Measurements from ENCODE around the gene POLL.

Gene POLL

GRCh38 chr10:101614663-101615524, 26.8 kb upstream of the POLL start:
- TF ChIP-seq CEBPB (IDR thresholded peaks at IDR 0.05) = no peak
- TF ChIP-seq EGR1 (IDR thresholded peaks at IDR 0.05) = no peak
- TF ChIP-seq TEAD4 (IDR thresholded peaks at IDR 0.05) = no peak
- TF ChIP-seq TCF12 (IDR thresholded peaks at IDR 0.05; ENCODE audit: low read depth) = no peak
- no peak for TF ChIP-seq CREB1 (IDR thresholded peaks at IDR 0.05; ENCODE audit: low read depth)
- TF ChIP-seq NFIC (IDR thresholded peaks at IDR 0.05) = no peak
- no peak for TF ChIP-seq EP300 (IDR thresholded peaks at IDR 0.05; ENCODE audit: borderline replicate concordance)
- TF ChIP-seq FOXM1 (IDR thresholded peaks at IDR 0.05; ENCODE audit: borderline replicate concordance, low read depth) = no peak
- TF ChIP-seq RAD21 (IDR thresholded peaks at IDR 0.05; ENCODE audit: low read depth) = no peak
- TF ChIP-seq TAF1 (IDR thresholded peaks at IDR 0.05; ENCODE audit: low read depth) = no peak

- no peak for TF ChIP-seq MAX (IDR thresholded peaks at IDR 0.05)
- no peak for TF ChIP-seq CEBPB (IDR thresholded peaks at IDR 0.05)
- TF ChIP-seq TEAD4 (IDR thresholded peaks at IDR 0.05) = no peak
- TF ChIP-seq TCF12 (IDR thresholded peaks at IDR 0.05; ENCODE audit: low read depth) = no peak
- no peak for TF ChIP-seq YY1 (IDR thresholded peaks at IDR 0.05; ENCODE audit: low read depth)
- no peak for TF ChIP-seq EGR1 (IDR thresholded peaks at IDR 0.05)
- TF ChIP-seq ZBTB7A (IDR thresholded peaks at IDR 0.05; ENCODE audit: low read depth) = no peak
- no peak for TF ChIP-seq FOXM1 (IDR thresholded peaks at IDR 0.05; ENCODE audit: borderline replicate concordance, low read depth)
- no peak for TF ChIP-seq NFIC (IDR thresholded peaks at IDR 0.05)
These were observed 25.6 kb upstream of the POLL start for GRCh38 chr10:101613646-101614045.

- no peak for TF ChIP-seq EGR1 (IDR thresholded peaks at IDR 0.05)
- no peak for TF ChIP-seq NFIC (IDR thresholded peaks at IDR 0.05)
- TF ChIP-seq CEBPB (IDR thresholded peaks at IDR 0.05) = no peak
- no peak for TF ChIP-seq FOXM1 (IDR thresholded peaks at IDR 0.05; ENCODE audit: borderline replicate concordance, low read depth)
- TF ChIP-seq YY1 (IDR thresholded peaks at IDR 0.05; ENCODE audit: low read depth) = no peak
- no peak for TF ChIP-seq REST (IDR thresholded peaks at IDR 0.05; ENCODE audit: low read depth)
- no peak for TF ChIP-seq ZBTB7A (IDR thresholded peaks at IDR 0.05; ENCODE audit: low read depth)
- no peak for TF ChIP-seq USF1 (IDR thresholded peaks at IDR 0.05)
- TF ChIP-seq CREB1 (IDR thresholded peaks at IDR 0.05; ENCODE audit: low read depth) = no peak
- TF ChIP-seq MAX (IDR thresholded peaks at IDR 0.05) = no peak
- TF ChIP-seq TEAD4 (IDR thresholded peaks at IDR 0.05) = no peak
- TF ChIP-seq TAF1 (IDR thresholded peaks at IDR 0.05; ENCODE audit: low read depth) = no peak
- no peak for TF ChIP-seq EP300 (IDR thresholded peaks at IDR 0.05; ENCODE audit: borderline replicate concordance)
- no peak for TF ChIP-seq TCF12 (IDR thresholded peaks at IDR 0.05; ENCODE audit: low read depth)
- no peak for TF ChIP-seq RAD21 (IDR thresholded peaks at IDR 0.05; ENCODE audit: low read depth)
These were observed 24.8 kb upstream of the POLL start for GRCh38 chr10:101612872-101613271.

- TF ChIP-seq EP300 (IDR thresholded peaks at IDR 0.05; ENCODE audit: borderline replicate concordance) (no peak), CEBPB (IDR thresholded peaks at IDR 0.05) (no peak), YY1 (IDR thresholded peaks at IDR 0.05; ENCODE audit: low read depth) (no peak), ZBTB7A (IDR thresholded peaks at IDR 0.05; ENCODE audit: low read depth) (no peak), TAF1 (IDR thresholded peaks at IDR 0.05; ENCODE audit: low read depth) (no peak), EGR1 (IDR thresholded peaks at IDR 0.05) (no peak), USF1 (IDR thresholded peaks at IDR 0.05) (no peak), TCF12 (IDR thresholded peaks at IDR 0.05; ENCODE audit: low read depth) (no peak), REST (IDR thresholded peaks at IDR 0.05; ENCODE audit: low read depth) (no peak), TEAD4 (IDR thresholded peaks at IDR 0.05) (no peak), NFIC (IDR thresholded peaks at IDR 0.05) (no peak), CREB1 (IDR thresholded peaks at IDR 0.05; ENCODE audit: low read depth) (no peak), RAD21 (IDR thresholded peaks at IDR 0.05; ENCODE audit: low read depth) (no peak), MAX (IDR thresholded peaks at IDR 0.05) (no peak)
These were observed 24.0 kb upstream of the POLL start for GRCh38 chr10:101612086-101612485.

Data from Ishikawa (cell line).